HL-60 (cell line): Measurements from ENCODE around the gene CHCHD3.
"Not testable (repeated sequence)": the region's sequence is repeated elsewhere in the genome, so short reads cannot be mapped to it uniquely, and the experiment has no call there.

Experiments
- CTCF ChIP-seq: IDR thresholded peaks from one replicate; pipeline ENCODE4 v1.5.1; 2011; ENCODE audit warnings: low read length, control low read depth, inconsistent platforms; ENCODE audit not compliant: insufficient read depth
- POLR2AphosphoS5 ChIP-seq: IDR thresholded peaks from 2 replicates; pipeline ENCODE4 v1.6.1; 2012; ENCODE audit warnings: low read depth
- REST ChIP-seq: IDR thresholded peaks from 2 replicates; pipeline ENCODE4 v1.6.1; 2012; ENCODE audit warnings: low read depth; ENCODE audit not compliant: insufficient replicate concordance
- SPI1 ChIP-seq: IDR thresholded peaks from 2 replicates; pipeline ENCODE4 v1.6.1; 2012; ENCODE audit warnings: low read depth, mild to moderate bottlenecking, borderline replicate concordance

GRCh38 chr7:132967470-132967848 lies 114.4 kb downstream of the CHCHD3 start:
- TF ChIP-seq CTCF, POLR2AphosphoS5, REST, SPI1: not testable (repeated sequence)
